ENCODE data around the gene FRMD3.

Gene FRMD3

GRCh38 chr9:83479765-83480164, 58.4 kb downstream of the FRMD3 start:
- Mint-ChIP-seq H3K4me3 (no peak overlapping the region), H3K4me1 (no peaks in the 10 kb centered on the region), H3K27ac (no peak overlapping the region), H3K9me3 (peaks cover 5% of the 10 kb centered on the region), H3K36me3 (ENCODE audit: low read depth) (peaks cover 7% of the 10 kb centered on the region), H3K27me3 (ENCODE audit: low read depth) (no peaks in the 10 kb centered on the region)
- TF ChIP-seq CTCF (IDR thresholded peaks at IDR 0.05; ENCODE audit: unreplicated experiment in 3 of 3): no peak

- peaks cover 6% of the 10 kb centered on the region for H3K4me1 Mint-ChIP-seq
- TF ChIP-seq CTCF (IDR thresholded peaks at IDR 0.05; ENCODE audit: unreplicated experiment in 3 of 3): no peak
- H3K36me3 Mint-ChIP-seq (ENCODE audit: low read depth): peaks cover 7% of the 10 kb centered on the region
- peaks cover 5% of the 10 kb centered on the region for H3K27me3 Mint-ChIP-seq (ENCODE audit: low read depth)
- H3K9me3 Mint-ChIP-seq: peaks cover 5% of the 10 kb centered on the region
- no peak overlapping the region for H3K4me3 Mint-ChIP-seq
- H3K27ac Mint-ChIP-seq: no peak overlapping the region
These were observed 60.6 kb downstream of the FRMD3 start for GRCh38 chr9:83477571-83477970.

GRCh38 chr9:83477120-83477519, 61.1 kb downstream of the FRMD3 start:
- Mint-ChIP-seq H3K27ac (no peak overlapping the region), H3K27me3 (ENCODE audit: low read depth) (peaks cover 5% of the 10 kb centered on the region), H3K9me3 (peaks cover 5% of the 10 kb centered on the region), H3K4me3 (no peak overlapping the region), H3K4me1 (peaks cover 6% of the 10 kb centered on the region), H3K36me3 (ENCODE audit: low read depth) (peaks cover 7% of the 10 kb centered on the region)
- no peak for TF ChIP-seq CTCF (IDR thresholded peaks at IDR 0.05; ENCODE audit: unreplicated experiment in 3 of 3)

GRCh38 chr9:83476513-83476912, 61.7 kb downstream of the FRMD3 start:
- peaks cover 6% of the 10 kb centered on the region for H3K4me1 Mint-ChIP-seq
- peaks cover 5% of the 10 kb centered on the region for H3K27me3 Mint-ChIP-seq (ENCODE audit: low read depth)
- no peak overlapping the region for H3K4me3 Mint-ChIP-seq
- H3K36me3 Mint-ChIP-seq (ENCODE audit: low read depth): peaks cover 7% of the 10 kb centered on the region
- H3K27ac Mint-ChIP-seq: no peak overlapping the region
- peaks cover 5% of the 10 kb centered on the region for H3K9me3 Mint-ChIP-seq
- TF ChIP-seq CTCF (IDR thresholded peaks at IDR 0.05; ENCODE audit: unreplicated experiment in 3 of 3): no peak

GRCh38 chr9:83475741-83476140, 62.5 kb downstream of the FRMD3 start:
- Mint-ChIP-seq H3K9me3 (peaks cover 5% of the 10 kb centered on the region), H3K36me3 (ENCODE audit: low read depth) (peaks cover 7% of the 10 kb centered on the region), H3K4me3 (no peak overlapping the region), H3K4me1 (peaks cover 6% of the 10 kb centered on the region), H3K27ac (no peak overlapping the region), H3K27me3 (ENCODE audit: low read depth) (peaks cover 5% of the 10 kb centered on the region)
- no peak for TF ChIP-seq CTCF (IDR thresholded peaks at IDR 0.05; ENCODE audit: unreplicated experiment in 3 of 3)

GRCh38 chr9:83474631-83475030, 63.6 kb downstream of the FRMD3 start:
- H3K4me3 Mint-ChIP-seq: no peak overlapping the region
- H3K27ac Mint-ChIP-seq: no peak overlapping the region
- H3K9me3 Mint-ChIP-seq: peaks cover 5% of the 10 kb centered on the region
- no peak for TF ChIP-seq CTCF (IDR thresholded peaks at IDR 0.05; ENCODE audit: unreplicated experiment in 3 of 3)
- peaks cover 7% of the 10 kb centered on the region for H3K36me3 Mint-ChIP-seq (ENCODE audit: low read depth)
- peaks cover 6% of the 10 kb centered on the region for H3K4me1 Mint-ChIP-seq
- peaks cover 5% of the 10 kb centered on the region for H3K27me3 Mint-ChIP-seq (ENCODE audit: low read depth)
